AG09309 (cell line): ENCODE data around the gene GBA2.

Experiments
- DNase-seq: peaks from one replicate; pipeline ENCODE4 v3.0.0-alpha.2; 2010; ENCODE audit warnings: low read depth
- H3K4me3 ChIP-seq: 2 replicates; pipeline ENCODE4 v1.5.1; 2011; ENCODE audit warnings: mild to moderate bottlenecking, low read depth, low read length, moderate library complexity; ENCODE audit not compliant: control insufficient read depth
- TF ChIP-seq, protein P1 (sequence below): IDR thresholded peaks from 2 replicates; pipeline ENCODE4 v1.5.1; 2011; ENCODE audit warnings: mild to moderate bottlenecking, low read depth, low read length, inconsistent platforms; ENCODE audit not compliant: insufficient read depth, control insufficient read depth; ENCODE audit errors: missing control alignments

The GBA2 gene

DNA sequence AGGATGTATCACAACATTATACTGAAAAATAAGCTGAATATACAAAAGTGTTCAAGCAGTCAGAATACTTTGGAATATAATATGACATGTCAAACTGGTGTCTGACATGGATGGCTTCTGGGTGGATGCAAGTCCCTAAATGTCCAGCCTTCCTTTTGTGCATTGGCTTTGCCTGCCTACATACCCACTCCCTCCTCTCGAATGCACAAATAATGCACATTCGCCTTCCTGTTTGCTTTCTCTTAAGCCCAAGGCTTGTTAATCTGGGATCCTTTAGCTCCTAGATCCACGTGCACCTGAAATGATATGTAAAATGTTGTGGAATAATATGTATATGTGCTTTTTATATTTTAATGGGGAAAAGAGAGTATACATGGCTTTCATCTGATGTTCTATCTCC lies 29.5 kb upstream of the GBA2 start:
- DNase-seq = no peak
- H3K4me3 ChIP-seq = no peak overlapping the region
- TF ChIP-seq, protein P1, sequence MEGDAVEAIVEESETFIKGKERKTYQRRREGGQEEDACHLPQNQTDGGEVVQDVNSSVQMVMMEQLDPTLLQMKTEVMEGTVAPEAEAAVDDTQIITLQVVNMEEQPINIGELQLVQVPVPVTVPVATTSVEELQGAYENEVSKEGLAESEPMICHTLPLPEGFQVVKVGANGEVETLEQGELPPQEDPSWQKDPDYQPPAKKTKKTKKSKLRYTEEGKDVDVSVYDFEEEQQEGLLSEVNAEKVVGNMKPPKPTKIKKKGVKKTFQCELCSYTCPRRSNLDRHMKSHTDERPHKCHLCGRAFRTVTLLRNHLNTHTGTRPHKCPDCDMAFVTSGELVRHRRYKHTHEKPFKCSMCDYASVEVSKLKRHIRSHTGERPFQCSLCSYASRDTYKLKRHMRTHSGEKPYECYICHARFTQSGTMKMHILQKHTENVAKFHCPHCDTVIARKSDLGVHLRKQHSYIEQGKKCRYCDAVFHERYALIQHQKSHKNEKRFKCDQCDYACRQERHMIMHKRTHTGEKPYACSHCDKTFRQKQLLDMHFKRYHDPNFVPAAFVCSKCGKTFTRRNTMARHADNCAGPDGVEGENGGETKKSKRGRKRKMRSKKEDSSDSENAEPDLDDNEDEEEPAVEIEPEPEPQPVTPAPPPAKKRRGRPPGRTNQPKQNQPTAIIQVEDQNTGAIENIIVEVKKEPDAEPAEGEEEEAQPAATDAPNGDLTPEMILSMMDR = no peak

DNA sequence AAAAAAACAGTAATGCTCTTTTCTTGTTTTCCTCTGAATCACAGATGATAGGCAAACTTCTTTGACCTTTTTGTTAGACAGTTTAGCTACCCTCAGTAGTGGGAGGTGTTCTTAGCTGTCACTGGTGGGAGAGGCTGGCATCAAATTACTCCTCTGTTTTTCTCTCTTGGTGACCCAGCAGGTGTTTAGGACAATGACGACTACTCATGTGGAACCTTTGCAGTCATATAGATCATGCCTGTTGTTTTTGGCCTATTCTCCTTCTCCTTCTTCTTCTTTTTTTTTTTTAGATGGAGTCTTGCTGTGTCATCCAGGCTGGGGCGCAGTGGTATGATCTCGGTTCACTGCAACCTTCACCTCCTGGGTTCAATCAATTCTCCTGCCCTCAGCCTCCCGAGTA lies 27.0 kb upstream of the GBA2 start:
- TF ChIP-seq, protein P1 = no peak
- H3K4me3 ChIP-seq = no peak overlapping the region
- no peak for DNase-seq

DNA sequence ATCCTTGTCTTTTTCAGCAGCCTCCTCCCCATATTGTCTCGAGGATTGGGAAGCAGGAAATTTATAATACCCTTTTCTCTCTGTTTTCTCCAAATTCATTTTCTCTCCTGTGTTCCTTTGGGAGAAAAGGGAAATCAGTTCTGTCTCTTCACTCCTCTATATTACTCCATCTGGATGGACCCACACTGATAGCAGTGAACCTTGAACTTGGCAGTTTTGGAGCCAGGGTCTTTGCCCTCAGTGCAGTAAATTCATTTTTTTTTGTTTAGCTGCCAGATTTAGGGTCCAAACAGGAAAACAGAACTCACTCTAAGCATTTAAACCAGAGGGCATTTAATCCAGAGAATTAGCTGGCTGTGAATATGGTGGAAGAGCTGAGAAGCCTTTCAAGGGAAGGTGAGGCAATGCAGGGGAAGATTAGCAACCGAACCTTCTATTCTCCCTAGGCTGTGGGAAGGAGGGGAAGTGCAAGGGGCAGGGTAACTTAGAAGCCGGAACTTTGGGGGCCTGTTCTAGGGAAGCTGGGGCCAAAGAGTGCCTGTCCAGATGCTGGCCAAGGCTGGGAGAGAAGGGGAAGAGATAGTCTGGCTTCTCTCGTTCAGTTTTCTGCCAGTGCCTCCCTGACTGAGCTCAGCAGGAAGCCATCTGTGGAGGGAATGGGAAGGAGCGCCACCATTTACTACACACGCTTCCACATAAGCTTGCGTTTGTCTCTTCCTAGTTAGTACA lies 26.0 kb upstream of the GBA2 start:
- DNase-seq = no peak
- TF ChIP-seq, protein P1 = no peak

DNA sequence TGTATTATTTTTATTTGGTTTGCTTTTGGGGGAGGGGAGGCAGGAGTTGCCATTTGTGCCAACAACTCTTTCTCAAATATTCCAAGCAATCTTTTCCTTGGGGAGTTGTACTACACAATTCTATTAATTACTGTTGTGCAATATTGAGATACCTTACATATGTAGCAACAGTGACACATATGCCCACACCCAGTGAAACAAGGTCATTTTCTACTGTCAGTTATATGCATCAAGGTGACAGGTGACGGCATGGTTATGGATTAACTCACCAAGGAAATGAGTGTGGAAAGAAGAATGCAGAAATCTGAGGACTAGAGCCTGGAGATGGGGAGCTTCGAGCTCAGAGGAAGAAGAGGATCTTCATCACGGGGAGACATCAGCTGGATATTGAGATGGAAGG lies 22.9 kb upstream of the GBA2 start:
- H3K4me3 ChIP-seq = no peak overlapping the region
- TF ChIP-seq, protein P1 = no peak
- no peak for DNase-seq

More for the DNA sequence above, 26.0 kb upstream of the GBA2 start:
- H3K4me3 ChIP-seq = no peak overlapping the region

DNA sequence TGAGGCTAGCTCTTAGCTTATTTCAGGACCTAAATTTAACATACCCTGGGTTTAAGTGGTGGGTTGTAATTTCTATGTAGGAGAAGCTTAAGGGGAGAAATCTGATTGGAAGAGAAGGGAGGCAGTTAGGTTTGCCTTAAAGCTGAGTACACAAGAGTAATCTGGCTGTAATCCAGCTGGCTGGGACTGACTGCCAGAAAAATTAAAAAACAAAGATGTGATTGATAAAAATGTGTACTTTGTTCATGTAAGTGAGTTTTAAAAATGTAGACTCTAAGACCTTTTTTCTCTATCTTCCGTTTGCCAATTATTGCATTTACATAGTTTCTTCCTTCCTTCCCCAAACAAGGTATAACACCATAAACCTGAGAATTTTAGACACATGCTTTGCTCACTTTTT lies 22.5 kb upstream of the GBA2 start:
- DNase-seq = no peak
- H3K4me3 ChIP-seq = no peak overlapping the region
- TF ChIP-seq, protein P1 = no peak

DNA sequence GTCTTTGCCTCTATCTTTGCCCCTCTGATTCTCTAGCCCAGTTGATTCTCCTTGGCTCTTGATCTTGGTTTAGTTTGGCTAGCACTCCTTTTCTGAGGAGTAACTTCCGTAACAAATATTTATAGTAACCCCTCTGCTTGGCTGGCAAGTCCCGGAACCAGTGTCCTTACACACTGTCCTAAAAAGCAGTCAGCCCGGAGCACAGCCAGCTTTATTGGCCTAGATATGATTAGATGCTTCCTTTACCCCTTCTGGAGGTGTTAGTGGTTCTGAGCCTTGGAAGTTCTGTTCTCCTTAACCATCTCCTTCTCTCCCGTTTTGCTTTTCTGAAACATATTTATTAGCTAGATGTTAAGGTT lies 22.0 kb upstream of the GBA2 start:
- DNase-seq = no peak
- TF ChIP-seq, protein P1 = no peak

More for the DNA sequence above, 22.0 kb upstream of the GBA2 start:
- H3K4me3 ChIP-seq = no peak overlapping the region
